NCI-H2107 treated with DMSO at 0.1 percent for 48 hours (cell line): ENCODE results near the gene PMFBP1.
A peak's percentile ranks its signal among the peaks of the same experiment; 100 is the strongest.

Experiments used
- DNase-seq: peaks from one replicate; lab custom pipeline; 2025; ENCODE audit not compliant: unreplicated experiment; lab: John Stamatoyannopoulos, UW

Gene PMFBP1

GRCh38 chr16:72189865-72190371 lies 18.0 kb upstream of the PMFBP1 start:
- no peak for DNase-seq

- no peak for DNase-seq
These were observed 16.6 kb upstream of the PMFBP1 start for GRCh38 chr16:72188541-72188940.

- DNase-seq = no peak
These were observed 15.6 kb upstream of the PMFBP1 start for GRCh38 chr16:72187551-72187950.

- DNase-seq = no peak
These were observed 11.0 kb upstream of the PMFBP1 start for GRCh38 chr16:72182976-72183375.

- no peak for DNase-seq
These were observed 7.4 kb upstream of the PMFBP1 start for GRCh38 chr16:72179204-72179970.

- no peak for DNase-seq
These were observed 2.8 kb upstream of the PMFBP1 start for GRCh38 chr16:72174726-72175125.

- DNase-seq = no peak
These were observed 2.0 kb upstream of the PMFBP1 start for GRCh38 chr16:72173997-72174396.

GRCh38 chr16:72171236-72171635 lies 719 bp downstream of the PMFBP1 start:
- no peak for DNase-seq

- no peak for DNase-seq
These were observed 2.2 kb downstream of the PMFBP1 start for GRCh38 chr16:72169708-72170107.

- DNase-seq = no peak
These were observed 3.6 kb downstream of the PMFBP1 start for GRCh38 chr16:72168365-72168764.

- no peak for DNase-seq
These were observed 4.9 kb downstream of the PMFBP1 start for GRCh38 chr16:72166954-72167561.

GRCh38 chr16:72166151-72166550 lies 5.8 kb downstream of the PMFBP1 start:
- no peak for DNase-seq

GRCh38 chr16:72164691-72165090 lies 7.3 kb downstream of the PMFBP1 start:
- DNase-seq = no peak

GRCh38 chr16:72162105-72162692 lies 9.8 kb downstream of the PMFBP1 start:
- DNase-seq = peak; percentile 86

- DNase-seq = peak; percentile 74
These were observed 12.2 kb downstream of the PMFBP1 start for GRCh38 chr16:72159801-72160200.

- DNase-seq = no peak
These were observed 12.6 kb downstream of the PMFBP1 start for GRCh38 chr16:72159386-72159785.

GRCh38 chr16:72149676-72150464 lies 22.1 kb downstream of the PMFBP1 start:
- no peak for DNase-seq

GRCh38 chr16:72142476-72142875 lies 29.5 kb downstream of the PMFBP1 start:
- no peak for DNase-seq

GRCh38 chr16:72139908-72140307 lies 32.0 kb downstream of the PMFBP1 start:
- no peak for DNase-seq

GRCh38 chr16:72138064-72138572 lies 33.8 kb downstream of the PMFBP1 start:
- no peak for DNase-seq
